ENCODE results near the gene GUCY2D.

The GUCY2D gene

GRCh38 chr17:7992516-7992915 is 9.9 kb upstream of the GUCY2D start:
- DNase-seq (ENCODE audit: low spot score): no peak

GRCh38 chr17:7992924-7993323 is 9.5 kb upstream of the GUCY2D start:
- no peak for DNase-seq (ENCODE audit: low spot score)

- no peak for DNase-seq (ENCODE audit: low spot score)
These were observed 8.3 kb upstream of the GUCY2D start for GRCh38 chr17:7993972-7994589.

- DNase-seq (ENCODE audit: low spot score): no peak
These were observed 6.7 kb upstream of the GUCY2D start for GRCh38 chr17:7995724-7996123.

GRCh38 chr17:7997186-7997585 is 5.2 kb upstream of the GUCY2D start:
- DNase-seq (ENCODE audit: low spot score): no peak

- no peak for DNase-seq (ENCODE audit: low spot score)
These were observed 542 bp downstream of the GUCY2D start for GRCh38 chr17:8002721-8003593.

GRCh38 chr17:8003594-8004181 is 1.3 kb downstream of the GUCY2D start:
- DNase-seq (ENCODE audit: low spot score): no peak

GRCh38 chr17:8004899-8005298 is 2.5 kb downstream of the GUCY2D start:
- no peak for DNase-seq (ENCODE audit: low spot score)

- no peak for DNase-seq (ENCODE audit: low spot score)
These were observed 2.9 kb downstream of the GUCY2D start for GRCh38 chr17:8005357-8005756.

GRCh38 chr17:8005967-8006730 is 3.7 kb downstream of the GUCY2D start:
- DNase-seq (ENCODE audit: low spot score): no peak

- no peak for DNase-seq (ENCODE audit: low spot score)
These were observed 4.6 kb downstream of the GUCY2D start for GRCh38 chr17:8006836-8007680.

- no peak for DNase-seq (ENCODE audit: low spot score)
These were observed 5.4 kb downstream of the GUCY2D start for GRCh38 chr17:8007836-8008235.

GRCh38 chr17:8012045-8012580 is 9.7 kb downstream of the GUCY2D start:
- no peak for DNase-seq (ENCODE audit: low spot score)

- DNase-seq (ENCODE audit: low spot score): no peak
These were observed 10.7 kb downstream of the GUCY2D start for GRCh38 chr17:8012996-8013640.

- DNase-seq (ENCODE audit: low spot score): no peak
These were observed 11.5 kb downstream of the GUCY2D start for GRCh38 chr17:8013731-8014557.

GRCh38 chr17:8014558-8014850 is 12.1 kb downstream of the GUCY2D start:
- DNase-seq (ENCODE audit: low spot score): no peak

- DNase-seq (ENCODE audit: low spot score): no peak
These were observed 13.0 kb downstream of the GUCY2D start for GRCh38 chr17:8015236-8015956.

- no peak for DNase-seq (ENCODE audit: low spot score)
These were observed 13.7 kb downstream of the GUCY2D start for GRCh38 chr17:8015957-8016631.
